Measurements from ENCODE around the gene SMC6. TPM values are rescaled to one million over a fixed set of nuclear protein-coding genes. Genes with fewer than 3 reads are reported as not detected.
A peak's percentile ranks its signal among the peaks of the same experiment; 100 is the strongest.

SMC6 gene
- total RNA-seq, 1 experiment from 2014 or later: 9.2 TPM

DNA sequence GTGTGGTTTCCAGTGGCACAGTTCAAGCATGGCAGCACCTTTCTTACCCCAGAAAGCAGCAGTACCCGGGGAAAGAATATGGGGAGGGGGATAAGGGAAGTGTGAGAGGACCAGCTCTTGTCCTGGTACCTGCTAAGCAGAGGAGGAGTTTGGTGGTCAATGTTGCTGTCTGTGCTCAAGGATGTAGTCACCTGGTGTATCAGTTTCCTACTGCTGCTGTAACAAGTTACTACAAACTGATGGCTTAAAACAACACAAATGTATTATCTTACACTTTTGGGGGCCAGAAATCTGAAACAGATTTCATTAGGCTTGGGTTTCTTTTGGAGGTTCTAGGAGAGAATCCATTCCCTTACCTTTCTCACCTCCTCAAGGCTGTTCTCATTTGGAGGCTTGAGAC lies 135.7 kb downstream of the SMC6 start:
- DNase-seq (ENCODE audit: low spot score): no peak

DNA sequence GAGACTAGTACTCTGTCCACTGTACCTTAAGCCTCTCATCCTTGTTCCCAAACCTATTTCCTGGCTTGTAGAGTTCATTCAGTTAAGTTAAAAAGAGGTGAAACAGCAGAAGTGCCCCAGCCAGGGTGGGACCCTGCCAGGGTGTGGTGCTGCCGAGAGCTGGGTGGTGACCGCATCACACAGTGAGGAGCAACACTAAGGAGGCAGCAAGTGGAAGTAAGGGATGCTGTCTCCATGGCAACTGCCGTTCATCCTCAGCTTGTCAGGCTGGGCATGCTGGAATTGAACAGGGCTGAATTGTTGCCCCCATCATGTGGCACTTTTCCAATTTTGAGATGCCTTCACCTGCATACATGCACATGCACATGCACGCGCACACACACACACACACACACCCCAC lies 136.1 kb downstream of the SMC6 start:
- no peak for DNase-seq (ENCODE audit: low spot score)

DNA sequence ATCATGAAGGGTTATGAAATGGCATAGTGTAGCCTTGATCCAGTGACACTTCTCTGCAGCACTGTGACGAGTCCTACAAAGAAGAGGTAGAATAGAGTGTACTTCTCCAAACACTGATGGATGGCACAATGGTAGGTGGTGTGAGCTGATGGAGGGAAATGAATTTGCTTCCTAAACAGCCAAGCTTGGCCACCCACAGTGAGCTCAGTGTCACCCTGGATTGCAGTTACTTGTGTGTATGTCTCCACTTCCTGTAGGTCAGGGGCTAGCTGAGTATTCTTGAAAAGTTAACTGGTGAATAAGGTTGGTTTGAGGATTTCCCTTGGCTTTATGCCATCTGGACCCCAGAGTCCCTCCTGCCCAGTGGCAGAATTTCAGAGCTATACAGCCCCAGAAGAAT lies 137.2 kb downstream of the SMC6 start:
- no peak for DNase-seq (ENCODE audit: low spot score)

DNA sequence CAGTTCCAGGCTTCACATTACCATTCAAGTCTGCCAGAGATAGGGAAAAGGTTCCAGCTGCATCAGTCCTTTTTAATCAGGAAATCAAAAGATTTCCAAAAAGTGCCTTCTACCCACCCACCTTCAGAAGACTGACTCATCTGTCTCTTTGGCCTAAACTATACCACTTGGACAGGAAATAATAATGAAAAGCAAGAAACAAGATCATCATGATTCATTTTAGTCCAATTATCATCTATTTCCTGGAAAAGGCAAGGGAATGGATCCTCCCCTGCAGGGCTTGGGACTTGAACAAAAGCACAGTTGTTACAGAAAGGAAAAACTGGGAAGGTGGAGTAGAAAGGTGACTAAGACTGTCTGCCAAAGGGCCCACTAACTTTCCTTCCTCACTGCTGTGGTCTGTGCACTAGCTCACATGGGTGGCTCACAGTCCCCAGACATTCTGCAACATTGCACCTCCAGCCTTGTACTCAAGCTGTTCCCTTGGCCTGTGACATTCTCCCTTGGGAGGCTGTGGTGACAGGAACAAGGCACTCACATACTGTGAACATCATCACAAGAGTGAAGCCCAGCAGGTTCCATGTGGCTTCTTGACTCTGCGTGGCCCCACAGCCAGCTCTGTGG lies 137.8 kb downstream of the SMC6 start:
- DNase-seq (ENCODE audit: low spot score): peak; percentile 25

DNA sequence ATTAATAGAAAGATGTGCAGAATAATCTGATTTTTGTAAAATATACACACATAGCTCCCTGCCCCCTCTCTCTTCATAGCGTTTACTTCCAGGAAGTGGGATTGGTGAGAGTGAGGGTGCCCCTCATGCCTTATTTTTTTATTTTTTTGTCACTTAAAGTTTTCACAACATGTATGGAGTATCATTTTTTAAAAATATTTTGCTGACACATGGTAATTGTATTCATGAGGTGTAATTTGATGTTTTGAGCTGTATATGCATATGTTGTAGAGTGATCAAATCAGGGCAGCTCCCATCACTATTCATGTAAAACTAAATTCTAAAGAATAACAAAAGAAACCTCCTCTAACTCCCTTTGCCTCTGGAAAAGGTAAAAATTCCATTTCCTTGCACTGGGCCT lies 138.5 kb downstream of the SMC6 start:
- no peak for DNase-seq (ENCODE audit: low spot score)

DNA sequence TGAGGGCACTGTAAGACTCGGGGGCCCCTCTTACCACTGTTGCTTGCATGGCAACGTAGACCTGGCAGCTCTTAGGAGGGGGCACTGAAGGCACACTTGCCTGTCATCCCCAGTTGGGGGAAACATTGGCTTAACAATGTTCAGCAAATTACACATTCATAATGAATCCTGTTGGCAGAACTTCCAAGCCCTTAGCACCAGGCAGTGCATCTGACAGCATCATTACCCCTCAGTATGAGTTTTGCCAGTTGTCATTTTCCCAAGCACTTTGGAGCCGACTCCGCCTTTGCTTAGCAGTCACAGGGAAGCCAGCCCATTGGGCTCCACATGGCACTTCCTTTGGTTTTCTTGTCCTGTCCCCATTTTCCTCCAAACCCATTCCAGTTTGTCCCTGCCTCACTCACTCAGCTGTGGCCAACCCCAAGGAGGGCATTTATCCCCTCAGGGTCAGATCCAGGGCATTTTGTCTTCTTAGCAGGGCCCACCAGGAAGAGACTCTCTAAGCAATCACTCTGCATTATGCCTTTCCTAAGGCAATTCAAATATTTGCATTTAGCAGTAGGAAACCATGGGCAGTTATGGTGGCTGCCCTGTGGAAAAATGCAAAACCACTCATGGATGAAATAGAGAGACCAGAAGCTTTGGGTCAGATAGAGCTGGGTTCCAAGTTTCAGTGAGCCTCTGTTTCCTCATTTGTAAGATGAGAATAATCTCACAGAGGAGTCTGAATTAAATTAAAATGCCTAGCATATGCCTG lies 139.3 kb downstream of the SMC6 start:
- no peak for DNase-seq (ENCODE audit: low spot score)

Other genes with a start within 250 kb of the SMC6 start
- gene RAD51AP2, start 235.4 kb downstream of the SMC6 start, total RNA-seq (2014; rRNA removed; shearing (Covaris generic)): 0.02 and 0.06 TPM in 2 replicates
- 0.12 and 2.1 TPM in 2 replicates for gene VSNL1, start 213.1 kb downstream of the SMC6 start, total RNA-seq (2014; rRNA removed; shearing (Covaris generic))
- 4.5 and 8.7 TPM in 2 replicates for gene GEN1, start 328 bp upstream of the SMC6 start, total RNA-seq (2014; rRNA removed; shearing (Covaris generic))
- not detected in 2 replicates for gene MSGN1, start 62.6 kb upstream of the SMC6 start, total RNA-seq (2014; rRNA removed; shearing (Covaris generic))
- 4.7 and 5.4 TPM in 2 replicates for gene KCNS3, start 124.9 kb upstream of the SMC6 start, total RNA-seq (2014; rRNA removed; shearing (Covaris generic))